Keratinocyte (primary cell): ENCODE results near the gene VRK3. TPM values are rescaled to one million over a fixed set of nuclear protein-coding genes. Genes with fewer than 3 reads are reported as not detected.
A peak's percentile ranks its signal among the peaks of the same experiment; 100 is the strongest.

Experiments
- DNase-seq: peaks from one replicate; pipeline ENCODE4 v3.0.0-alpha.2; 2011; ENCODE audit warnings: low read depth, missing footprints, low spot score
- FAIRE-seq: peaks from 2 replicates; lab custom pipeline; 2011; peaks lifted over from hg19 to GRCh38; lab: Jason Lieb, UNC
- H2AFZ ChIP-seq: 2 replicates; pipeline ENCODE4 v1.6.0; 2012; ENCODE audit warnings: low read length, control low read depth, inconsistent platforms; ENCODE audit not compliant: control insufficient read depth
- H3K27ac ChIP-seq: 2 replicates; pipeline ENCODE4 v1.5.1; 2011; ENCODE audit warnings: low read length; ENCODE audit not compliant: control insufficient read depth, insufficient read depth
- H3K27me3 ChIP-seq: 3 replicates; pipeline ENCODE4 v1.6.0; 2011; ENCODE audit warnings: low read length; ENCODE audit not compliant: control insufficient read depth, insufficient read depth; ENCODE audit errors: extremely low read depth
- H3K36me3 ChIP-seq, 2 experiments: 2 replicates in 1 of 2; 3 replicates in 1 of 2; pipeline ENCODE4 v1.5.1; 2011; ENCODE audit warnings: low read length in 2 of 2, mild to moderate bottlenecking in 1 of 2; ENCODE audit not compliant: control insufficient read depth in 2 of 2, insufficient read depth in 2 of 2; ENCODE audit errors: extremely low read depth in 1 of 2
- H3K4me1 ChIP-seq: 3 replicates; pipeline ENCODE4 v1.5.1; 2011; ENCODE audit warnings: low read length; ENCODE audit not compliant: control insufficient read depth, insufficient read depth; ENCODE audit errors: extremely low read depth
- H3K4me2 ChIP-seq: 3 replicates; pipeline ENCODE4 v1.6.0; 2011; ENCODE audit warnings: low read depth, low read length; ENCODE audit not compliant: control insufficient read depth, insufficient read depth; ENCODE audit errors: extremely low read depth
- H3K4me3 ChIP-seq, 3 experiments: fragments of 200-600 bp in 1 of 3; sonication (generic) in 1 of 3; 2 replicates in 2 of 3; 3 replicates in 1 of 3; pipeline ENCODE4 v1.5.1; 2011 to 2016; ENCODE audit warnings: low read length in 3 of 3, mild to moderate bottlenecking in 3 of 3, control low read depth in 2 of 3, inconsistent platforms in 1 of 3, low read depth in 1 of 3, mixed read lengths in 1 of 3, mixed run types in 1 of 3, moderate library complexity in 1 of 3; ENCODE audit not compliant: control insufficient read depth in 2 of 3, insufficient read depth in 2 of 3; ENCODE audit errors: extremely low read depth in 1 of 3
- H3K79me2 ChIP-seq: 2 replicates; pipeline ENCODE4 v1.6.0; 2012; ENCODE audit warnings: low read length; ENCODE audit not compliant: control insufficient read depth, insufficient read depth
- H3K9ac ChIP-seq: 3 replicates; pipeline ENCODE4 v1.6.0; 2011; ENCODE audit warnings: low read length; ENCODE audit not compliant: control insufficient read depth, insufficient read depth; ENCODE audit errors: extremely low read depth
- H3K9me1 ChIP-seq: 3 replicates; pipeline ENCODE4 v1.6.0; 2011; ENCODE audit warnings: low read length; ENCODE audit not compliant: control insufficient read depth, insufficient read depth; ENCODE audit errors: extremely low read depth
- H3K9me3 ChIP-seq: 2 replicates; pipeline ENCODE4 v1.5.1; 2012; ENCODE audit warnings: low read depth, low read length; ENCODE audit not compliant: control insufficient read depth
- H4K20me1 ChIP-seq: 3 replicates; pipeline ENCODE4 v1.6.0; 2011; ENCODE audit warnings: low read length; ENCODE audit not compliant: control insufficient read depth, insufficient read depth; ENCODE audit errors: extremely low read depth
- EZH2 ChIP-seq: IDR thresholded peaks from one replicate; pipeline ENCODE4 v1.6.1; 2012; ENCODE audit warnings: inconsistent platforms, mild to moderate bottlenecking, low read length, moderate library complexity
- dilution Hi-C: fragments of 300-500 bp; cut with MboI; formaldehyde crosslinking; loops from one replicate; pipeline ENCODE4 v1.7.0; 2020; ENCODE audit warnings: low sequenced_read_pairs; ENCODE audit not compliant: extremely low pct_ligation_motif_present
- polyA plus RNA-seq, 5 experiments: library from polyadenylated mRNA; depleted of rRNA in 3 of 5; stranded (reverse) in 3 of 5; stranded (forward) in 1 of 5; unstranded in 1 of 5; fragments of >200 nt; gene quantifications; 1 replicate in 1 of 5; 2 replicates in 3 of 5; 3 replicates in 1 of 5; pipeline versions ENCODE4 v1.2.1 to v1.2.3, GENCODE V29; 2011 to 2012; ENCODE audit warnings: missing spikeins in 2 of 5, low read depth in 1 of 5, low replicate concordance in 1 of 5
- TF ChIP-seq, protein P1 (sequence below), 3 experiments: IDR thresholded peaks in 1 of 3; conservative IDR thresholded peaks in 1 of 3; optimal IDR thresholded peaks in 1 of 3; 2 replicates in 2 of 3; 3 replicates in 1 of 3; pipeline versions ENCODE3 to v1.5.1; 2011; ENCODE audit warnings: low read length in 3 of 3, mild to moderate bottlenecking in 3 of 3, moderate library complexity in 2 of 3, control low read depth in 1 of 3, inconsistent platforms in 1 of 3; ENCODE audit not compliant: insufficient read depth in 2 of 3; ENCODE audit errors: extremely low read depth in 1 of 3

VRK3 gene
- polyA plus RNA-seq, 1 donor (not counting 4 experiments of a cell fraction or from before 2014, with no cell fraction given): 15.6 TPM

DNA sequence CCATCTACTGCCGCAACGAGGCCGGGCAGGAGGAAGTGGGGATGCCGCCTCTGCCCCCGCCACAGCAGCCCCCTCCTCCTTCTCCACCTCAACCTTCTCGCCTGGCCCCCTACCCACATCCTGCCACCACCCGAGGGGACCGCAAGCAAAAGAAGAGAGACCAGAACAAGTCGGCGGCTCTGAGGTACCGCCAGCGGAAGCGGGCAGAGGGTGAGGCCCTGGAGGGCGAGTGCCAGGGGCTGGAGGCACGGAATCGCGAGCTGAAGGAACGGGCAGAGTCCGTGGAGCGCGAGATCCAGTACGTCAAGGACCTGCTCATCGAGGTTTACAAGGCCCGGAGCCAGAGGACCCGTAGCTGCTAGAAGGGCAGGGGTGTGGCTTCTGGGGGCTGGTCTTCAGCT, 92.4 kb downstream of the VRK3 start:
- Histone ChIP-seq H4K20me1 (no peaks in the 10 kb centered on the region), H3K9ac (no peak overlapping the region), H3K9me3 (no peaks in the 10 kb centered on the region), H3K79me2 (peaks cover 14% of the 10 kb centered on the region), H3K27ac (no peak overlapping the region), H3K27me3 (no peaks in the 10 kb centered on the region), H3K9me1 (no peaks in the 10 kb centered on the region), H3K4me1 (peaks cover 15% of the 10 kb centered on the region), H3K4me2 (no peak overlapping the region), H2AFZ (no peak overlapping the region), H3K36me3 (peaks cover 3 to 5% of the 10 kb centered on the region in 2 experiments), H3K4me3 (no peak overlapping the region)
- TF ChIP-seq, protein P1, sequence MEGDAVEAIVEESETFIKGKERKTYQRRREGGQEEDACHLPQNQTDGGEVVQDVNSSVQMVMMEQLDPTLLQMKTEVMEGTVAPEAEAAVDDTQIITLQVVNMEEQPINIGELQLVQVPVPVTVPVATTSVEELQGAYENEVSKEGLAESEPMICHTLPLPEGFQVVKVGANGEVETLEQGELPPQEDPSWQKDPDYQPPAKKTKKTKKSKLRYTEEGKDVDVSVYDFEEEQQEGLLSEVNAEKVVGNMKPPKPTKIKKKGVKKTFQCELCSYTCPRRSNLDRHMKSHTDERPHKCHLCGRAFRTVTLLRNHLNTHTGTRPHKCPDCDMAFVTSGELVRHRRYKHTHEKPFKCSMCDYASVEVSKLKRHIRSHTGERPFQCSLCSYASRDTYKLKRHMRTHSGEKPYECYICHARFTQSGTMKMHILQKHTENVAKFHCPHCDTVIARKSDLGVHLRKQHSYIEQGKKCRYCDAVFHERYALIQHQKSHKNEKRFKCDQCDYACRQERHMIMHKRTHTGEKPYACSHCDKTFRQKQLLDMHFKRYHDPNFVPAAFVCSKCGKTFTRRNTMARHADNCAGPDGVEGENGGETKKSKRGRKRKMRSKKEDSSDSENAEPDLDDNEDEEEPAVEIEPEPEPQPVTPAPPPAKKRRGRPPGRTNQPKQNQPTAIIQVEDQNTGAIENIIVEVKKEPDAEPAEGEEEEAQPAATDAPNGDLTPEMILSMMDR (optimal IDR thresholded peaks at IDR 0.05 in 1 of 3, IDR thresholded peaks at IDR 0.05 in 1 of 3, conservative IDR thresholded peaks at IDR 0.05 in 1 of 3; ENCODE audit: extremely low read depth in 1 of 3, insufficient read depth in 2 of 3, low read length in 3 of 3): no peak
- no peak for TF ChIP-seq EZH2
- FAIRE-seq (no peak), DNase-seq (no peak)
- dilution Hi-C loops: no loop called here

DNA sequence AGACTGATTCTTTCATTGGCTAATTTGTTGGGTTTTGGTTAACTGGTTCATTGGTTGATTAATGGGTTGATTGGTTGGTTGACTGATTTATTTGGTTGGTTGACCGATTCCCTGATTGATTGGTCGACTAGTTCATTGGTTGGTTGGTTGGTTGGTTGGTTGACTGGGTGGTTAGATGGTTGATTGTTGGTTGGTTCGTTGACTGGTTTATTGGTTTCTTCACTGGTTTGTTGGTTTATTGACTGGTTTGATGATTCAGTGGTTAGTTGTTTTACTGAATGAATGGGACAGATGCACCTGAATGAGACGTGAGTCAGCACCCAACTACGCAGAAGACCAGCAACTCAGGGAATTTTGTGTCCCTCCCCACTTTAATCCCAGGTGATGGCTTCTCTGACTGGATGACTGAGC, 93.1 kb downstream of the VRK3 start:
- peaks cover under 1% of the 10 kb centered on the region for H3K9me1 ChIP-seq
- H3K36me3 ChIP-seq: peaks cover 5 to 9% of the 10 kb centered on the region in 2 experiments
- DNase-seq (peak; percentile 79), FAIRE-seq (no peak)
- H3K79me2 ChIP-seq: peaks cover 21% of the 10 kb centered on the region
- no peak overlapping the region for H3K9ac ChIP-seq
- H3K4me3 ChIP-seq: no peak overlapping the region
- H4K20me1 ChIP-seq: no peaks in the 10 kb centered on the region
- peaks cover 21% of the 10 kb centered on the region for H3K4me1 ChIP-seq
- TF ChIP-seq, protein P1 (optimal IDR thresholded peaks at IDR 0.05 in 1 of 3, IDR thresholded peaks at IDR 0.05 in 1 of 3, conservative IDR thresholded peaks at IDR 0.05 in 1 of 3; ENCODE audit: extremely low read depth in 1 of 3, insufficient read depth in 2 of 3, low read length in 3 of 3): no peak
- TF ChIP-seq EZH2: no peak
- dilution Hi-C loops: no loop called here
- H3K27me3 ChIP-seq: no peaks in the 10 kb centered on the region
- H2AFZ ChIP-seq: no peak overlapping the region
- no peak overlapping the region for H3K4me2 ChIP-seq
- peak overlapping the region; percentile 13 for H3K27ac ChIP-seq
- H3K9me3 ChIP-seq: no peaks in the 10 kb centered on the region
